T-helper 2 cell (primary cell): ENCODE data around the gene BUD23.
"Not testable (repeated sequence)": the region's sequence is repeated elsewhere in the genome, so short reads cannot be mapped to it uniquely, and the experiment has no call there.

Experiments used
- DNase-seq, 5 experiments: peaks; one replicate each; pipeline versions ENCODE4 v3.0.0 to v3.0.0-alpha.2; 2012 to 2022
- total RNA-seq, 2 donors: gene quantifications; one replicate each; lab custom pipeline; 2026; lab: John Stamatoyannopoulos, UW

BUD23 gene
- 42.7 to 57.7 reads per million in 2 donors for total RNA-seq

GRCh38 chr7:73683056-73683787 lies at the start of gene BUD23, which contains the start of gene DNAJC30:
Gene BUD23, plus strand, starts transcription at chr7:73683597. Its CDS starts 29 bp downstream, at chr7:73683626.
Gene DNAJC30, minus strand, starts transcription at chr7:73683453. Its CDS starts 30 bp downstream, at chr7:73683423.
- peak; percentile 84 to 98 (median 94) for DNase-seq

GRCh38 chr7:73633844-73634243 lies 49.6 kb upstream of the BUD23 start:
- no peak for DNase-seq

GRCh38 chr7:73635428-73636200 lies 47.8 kb upstream of the BUD23 start:
- no peak for DNase-seq

DNA sequence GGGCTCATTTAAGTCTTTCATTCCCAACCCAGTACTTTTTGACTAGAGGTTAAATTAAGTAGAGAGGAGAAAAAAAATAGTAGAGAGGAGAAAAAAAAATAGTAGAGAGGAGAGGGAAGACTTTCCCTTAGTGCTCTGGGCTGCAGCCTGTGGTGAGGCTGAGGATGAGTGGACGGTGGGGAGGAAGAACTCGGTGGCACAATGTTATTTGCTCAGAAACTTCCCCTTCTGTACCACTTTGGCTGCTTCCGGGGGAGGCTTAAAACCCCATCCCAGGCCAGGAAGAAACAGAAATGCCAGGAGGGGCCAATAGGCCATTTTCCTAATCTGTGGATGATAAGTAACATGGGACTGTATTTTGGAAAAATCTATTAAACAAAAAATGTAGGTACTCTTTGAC lies 44.5 kb upstream of the BUD23 start:
- no peak for DNase-seq

DNA sequence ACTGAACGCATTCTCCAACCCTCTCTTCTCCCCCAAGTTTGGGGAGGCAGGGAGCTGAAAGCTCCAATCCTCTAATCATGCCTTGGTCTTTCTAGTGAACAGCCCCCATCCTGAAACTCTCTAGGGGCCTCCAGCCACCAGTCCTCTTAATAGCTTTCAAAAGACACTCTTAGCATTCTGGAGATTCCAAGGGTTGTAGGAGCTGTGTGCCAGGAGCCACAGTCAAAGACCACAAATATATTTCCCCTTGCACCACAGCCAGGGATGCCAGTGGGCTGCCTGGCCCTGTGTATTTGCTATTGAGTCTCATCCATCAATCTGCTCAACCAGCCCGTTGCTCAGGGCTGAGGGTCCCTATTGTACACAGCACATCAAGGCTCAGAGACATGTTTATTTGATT lies 40.6 kb upstream of the BUD23 start:
- DNase-seq, result no peak

- DNase-seq, result no peak
Observed at GRCh38 chr7:73644688-73645286, 38.6 kb upstream of the BUD23 start.

DNA sequence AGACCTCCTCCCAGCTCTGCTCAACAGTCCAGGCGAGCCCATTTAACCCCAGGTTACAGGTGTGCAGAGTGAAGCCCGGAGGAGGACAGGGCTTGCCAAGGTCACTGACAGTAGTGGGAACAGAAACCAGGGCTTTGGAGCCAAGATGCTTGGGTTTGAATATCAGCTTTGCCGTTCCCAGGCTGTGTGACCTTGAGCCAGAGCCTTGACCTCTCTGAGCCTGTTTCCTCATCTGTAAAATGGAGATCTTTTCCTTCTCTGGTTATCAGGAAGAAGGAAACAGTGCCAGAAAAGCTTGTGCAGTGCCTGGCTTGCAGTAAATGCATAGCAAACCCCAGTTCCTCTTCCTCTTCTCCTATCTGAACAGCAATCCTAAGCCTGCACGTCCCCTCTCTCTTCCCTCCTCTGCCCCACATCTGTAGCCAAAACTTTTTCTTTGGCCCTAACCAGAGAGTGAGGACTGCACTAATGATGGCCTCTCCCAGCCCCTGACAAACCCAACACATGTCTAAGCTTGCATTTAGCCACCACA lies 37.7 kb upstream of the BUD23 start:
- DNase-seq, result no peak

DNA sequence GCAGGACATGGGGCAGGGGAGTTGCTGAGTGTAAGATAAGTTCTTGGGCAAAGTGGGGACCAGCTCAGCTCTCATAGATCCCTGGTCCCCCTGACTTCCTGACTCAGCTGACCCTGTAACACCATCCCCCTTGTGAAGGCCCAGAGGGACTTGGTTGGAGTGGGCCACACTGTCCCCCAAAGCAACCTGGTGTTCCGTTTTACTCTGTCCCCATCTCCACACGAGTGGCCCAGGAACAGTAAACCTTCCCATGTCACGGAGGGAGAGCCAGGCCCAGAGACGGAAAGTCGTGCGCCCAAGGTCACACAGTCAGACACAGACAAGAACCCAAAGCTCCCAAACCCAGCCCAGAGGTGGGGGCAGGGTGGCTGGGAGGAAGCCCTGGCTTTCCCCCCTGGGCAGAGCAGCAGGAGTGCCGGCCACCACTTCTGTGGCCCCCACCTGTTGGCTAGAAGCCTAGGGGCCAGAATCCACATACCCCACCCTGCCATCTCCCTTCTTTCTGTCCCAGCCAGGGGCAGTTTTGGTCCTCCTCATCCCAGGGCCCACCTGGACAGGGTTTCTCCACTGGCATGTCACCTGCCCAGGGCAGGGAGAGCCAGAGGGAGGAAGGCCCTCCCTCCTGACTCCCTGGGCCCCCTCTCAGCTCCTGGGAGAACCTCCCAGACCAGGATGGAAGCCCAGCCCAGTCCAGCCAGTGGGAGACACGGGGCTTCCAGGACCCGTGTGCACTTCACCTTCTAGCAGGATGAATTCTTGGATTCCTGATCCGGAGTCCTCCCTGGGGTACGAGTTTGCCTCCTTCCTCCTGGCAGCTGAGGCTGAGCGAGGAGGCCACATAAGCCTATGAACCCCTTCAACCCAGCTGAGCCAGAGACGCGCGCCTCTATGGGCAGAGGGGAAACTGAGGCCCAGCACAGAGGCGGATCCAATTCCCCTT lies 36.3 kb upstream of the BUD23 start:
- DNase-seq, result no peak

DNA sequence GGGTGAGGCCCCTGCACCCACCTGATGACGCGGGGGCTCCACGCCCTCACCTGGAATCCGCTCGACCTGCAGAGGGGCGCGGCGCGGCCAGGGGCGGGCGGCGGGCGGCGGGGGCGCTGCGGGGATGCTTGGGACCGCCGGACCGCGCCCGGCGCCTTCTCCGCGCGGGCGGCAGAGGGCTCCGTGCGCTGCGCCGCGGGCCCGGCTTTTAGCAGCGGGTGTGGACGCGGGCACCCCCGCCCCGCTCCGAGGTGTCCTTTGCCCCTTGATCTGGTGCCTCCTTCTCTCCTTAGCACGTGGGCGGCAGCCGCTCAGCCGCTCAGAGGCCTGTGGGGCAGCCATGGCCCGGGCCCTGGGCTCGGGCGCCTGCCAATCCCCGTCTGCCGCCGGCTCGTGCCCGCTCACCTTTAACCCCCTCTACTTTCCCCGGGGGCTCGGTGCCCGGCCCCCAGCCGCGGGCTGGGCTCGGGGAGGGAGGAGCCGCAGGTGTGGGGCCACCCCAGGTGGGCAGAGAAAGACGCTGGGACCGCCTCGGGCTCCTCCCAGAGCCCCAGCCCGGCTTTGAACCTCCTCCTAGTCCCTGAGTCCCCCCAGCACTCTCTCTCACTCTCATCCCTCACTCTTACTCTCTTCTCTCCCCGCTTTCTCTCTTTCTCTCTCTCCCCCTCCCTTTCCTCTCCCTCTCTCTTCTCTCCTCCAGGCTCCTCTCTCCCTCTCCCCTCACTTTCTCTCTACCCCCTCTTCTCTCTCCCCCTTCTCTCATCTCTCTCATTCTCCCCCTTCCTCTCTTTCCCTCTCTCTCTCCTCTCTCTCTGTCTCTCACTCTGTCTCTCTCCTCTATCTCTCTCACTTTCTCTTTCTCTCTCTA lies 35.4 kb upstream of the BUD23 start:
- peak in 3 of 5 experiments; percentile 6 to 28 (median 21) for DNase-seq

DNA sequence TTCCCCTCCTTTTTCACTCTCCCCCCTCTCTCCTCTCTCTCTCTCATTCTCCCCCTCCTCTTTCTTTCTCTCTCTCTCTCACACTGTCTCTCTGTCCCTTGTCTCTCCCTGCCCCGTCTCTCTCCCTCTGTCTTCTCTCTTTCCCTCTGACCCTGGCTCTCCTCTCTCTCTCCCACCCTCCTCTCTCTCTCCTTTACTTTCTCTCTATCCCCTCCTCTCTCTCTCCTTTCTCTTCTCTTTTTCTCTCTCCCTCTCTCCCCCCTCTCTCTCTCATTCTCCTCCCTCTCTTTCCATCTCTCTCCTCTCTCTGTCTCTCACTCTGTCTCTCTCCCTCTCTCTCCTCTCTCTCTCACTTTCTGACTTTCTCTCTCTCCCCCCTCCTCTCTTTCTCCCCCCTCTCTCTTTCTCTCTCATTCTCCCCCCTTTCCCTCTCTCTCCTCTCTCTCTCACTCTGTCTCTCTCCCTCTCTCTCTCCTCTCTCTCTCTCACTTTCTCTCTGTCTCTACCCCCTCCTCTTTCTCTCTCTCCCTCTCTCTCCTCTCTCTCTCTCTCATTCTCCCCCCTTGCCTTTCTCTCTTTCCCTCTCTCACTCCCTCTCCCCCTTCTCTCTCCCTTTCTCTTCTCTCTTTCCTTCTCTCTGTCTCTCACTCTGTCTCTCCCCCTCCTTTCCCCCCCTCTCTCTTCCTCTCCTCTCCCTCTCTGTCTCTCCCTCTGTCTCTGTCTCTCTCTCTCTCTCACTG lies 34.6 kb upstream of the BUD23 start:
- DNase-seq, result no peak

- no peak for DNase-seq
Observed at GRCh38 chr7:73649576-73649975, 33.8 kb upstream of the BUD23 start.

DNA sequence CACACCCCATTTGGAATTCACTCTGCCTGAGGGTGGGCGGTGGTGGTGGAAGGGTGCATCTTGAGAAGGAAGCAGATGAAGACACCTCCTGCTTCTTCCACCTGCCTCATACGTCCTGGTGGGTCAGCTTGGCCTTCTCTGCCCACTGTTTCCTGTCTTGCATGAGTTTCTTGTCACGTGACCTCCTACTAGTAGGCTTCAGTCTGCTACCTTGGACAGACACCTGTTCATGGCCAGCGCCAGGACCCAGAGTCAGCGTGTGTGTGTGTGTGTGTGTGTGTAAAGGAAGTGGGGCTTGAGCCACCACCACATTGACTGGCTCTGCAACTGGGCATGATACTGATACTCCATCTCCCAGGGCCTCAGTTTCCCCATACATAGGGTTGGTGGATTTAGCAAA lies 32.9 kb upstream of the BUD23 start:
- DNase-seq, result no peak

DNA sequence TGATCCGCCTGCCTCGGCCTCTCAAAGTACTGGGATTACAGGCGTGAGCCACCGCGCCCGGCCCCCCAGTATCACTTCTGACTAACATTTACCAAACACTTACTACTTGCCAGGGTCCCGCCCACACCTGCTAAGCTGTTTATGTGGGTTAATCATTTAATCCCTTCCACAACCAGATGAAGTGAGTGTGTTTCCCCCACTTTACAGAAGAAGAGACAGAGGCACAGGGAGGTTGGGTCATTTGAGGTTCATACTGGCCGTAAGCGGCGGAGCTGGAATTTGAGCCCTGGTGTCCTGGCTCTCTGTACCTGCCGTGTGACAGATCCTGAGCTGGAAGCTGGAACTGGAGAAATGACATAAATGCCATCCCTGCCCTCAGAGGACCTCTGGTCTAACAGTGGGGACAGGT lies 30.9 kb upstream of the BUD23 start:
- DNase-seq, result no peak

DNA sequence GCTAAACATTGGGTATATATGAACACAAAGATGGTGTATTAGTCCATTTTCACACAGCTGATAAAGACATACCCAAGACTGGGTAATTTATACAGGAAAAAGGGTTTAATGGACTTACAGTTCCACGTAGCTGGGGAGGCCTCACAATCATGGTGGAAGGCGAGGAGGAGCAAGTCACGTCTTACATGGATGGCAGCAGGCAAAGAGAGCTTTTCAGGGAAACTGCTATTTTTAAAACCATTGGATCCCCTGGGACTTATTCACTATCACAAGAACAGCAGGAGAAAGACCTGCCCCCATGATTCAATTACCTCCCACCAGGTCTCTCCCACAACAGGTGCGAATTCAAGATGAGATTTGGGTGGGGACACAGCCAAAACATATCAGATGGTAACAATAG lies 28.1 kb upstream of the BUD23 start:
- DNase-seq, result not testable (repeated sequence)

GRCh38 chr7:73659983-73660382 lies 23.4 kb upstream of the BUD23 start:
- no peak for DNase-seq

- not testable (repeated sequence) for DNase-seq
Observed at GRCh38 chr7:73660594-73660993, 22.8 kb upstream of the BUD23 start.

- no peak for DNase-seq
Observed at GRCh38 chr7:73663033-73663432, 20.4 kb upstream of the BUD23 start.

- peak; percentile 86 to 97 (median 91) for DNase-seq
Observed at GRCh38 chr7:73667344-73668102, 15.9 kb upstream of the BUD23 start, which contains the start of gene VPS37D. Gene VPS37D, plus strand, starts transcription at chr7:73667831. Its CDS starts 128 bp downstream, at chr7:73667959.
